CD4-positive, alpha-beta T cell (primary cell): Measurements from ENCODE around the gene MAGI1. TPM values are rescaled to one million over a fixed set of nuclear protein-coding genes. Genes with fewer than 3 reads are reported as not detected.

Experiments
- ATAC-seq: fragments of 200-7000 bp; cut with Tn5 transposase; one replicate; pipeline ENCODE4 v1.10.0; 2022; ENCODE audit warnings: mild to moderate bottlenecking; ENCODE audit not compliant: poor library complexity
- CTCF ChIA-PET: fragments of 350-600 bp; sonication (Branson Sonifier 250); formaldehyde crosslinking; loops from one replicate; lab custom pipeline; 2021; ENCODE audit warnings: antibody characterized with exemption, inconsistent platforms; lab: Charles Lee
- POLR2A ChIA-PET: fragments of 350-600 bp; sonication (Branson Sonifier 250); formaldehyde crosslinking; loops from one replicate; lab custom pipeline; 2021; ENCODE audit warnings: antibody characterized with exemption, inconsistent platforms; lab: Charles Lee
- DNase-seq, 14 experiments: peaks; one replicate each; pipeline ENCODE4 v3.0.0-alpha.2; 2013 to 2020; ENCODE audit warnings: mixed read lengths in 2 of 14
- H3K27ac ChIP-seq, 2 donors: one replicate each; pipeline versions ENCODE4 v1.5.1 to v1.7.0; 2013; ENCODE audit warnings: low read length in 2 of 2, low read depth in 1 of 2, mild to moderate bottlenecking in 1 of 2
- H3K27me3 ChIP-seq, 2 experiments: 1 replicate in 1 of 2; 2 replicates in 1 of 2; pipeline versions ENCODE4 v1.6.1 to v1.7.0; 2013; ENCODE audit warnings: low read length in 2 of 2, control low read depth in 1 of 2, mild to moderate bottlenecking in 1 of 2, moderate library complexity in 1 of 2; ENCODE audit not compliant: insufficient read depth in 2 of 2, control insufficient read depth in 1 of 2
- H3K36me3 ChIP-seq: one replicate; pipeline ENCODE4 v1.6.1; 2013; ENCODE audit warnings: low read length, control low read depth; ENCODE audit not compliant: insufficient read depth
- H3K4me1 ChIP-seq: one replicate; pipeline ENCODE4 v1.6.1; 2013; ENCODE audit warnings: low read length, control low read depth; ENCODE audit not compliant: insufficient read depth
- H3K4me3 ChIP-seq: one replicate; pipeline ENCODE4 v1.5.1; 2013; ENCODE audit warnings: mild to moderate bottlenecking, low read length, moderate library complexity
- H3K9me3 ChIP-seq, 2 experiments: 1 replicate in 1 of 2; 2 replicates in 1 of 2; pipeline versions ENCODE4 v1.6.1 to v1.7.0; 2013; ENCODE audit warnings: low read length in 2 of 2, mild to moderate bottlenecking in 2 of 2, control low read depth in 1 of 2, moderate library complexity in 1 of 2; ENCODE audit not compliant: control insufficient read depth in 1 of 2, insufficient read depth in 1 of 2
- H3K27ac Mint-ChIP-seq: one replicate; pipeline ENCODE4 v1.8.0; 2020; ENCODE audit warnings: mixed read lengths
- H3K27me3 Mint-ChIP-seq: one replicate; pipeline ENCODE4 v1.8.0; 2021; ENCODE audit warnings: mixed read lengths
- H3K36me3 Mint-ChIP-seq: one replicate; pipeline ENCODE4 v1.8.0; 2021; ENCODE audit warnings: low read depth, mixed read lengths
- H3K4me1 Mint-ChIP-seq: one replicate; pipeline ENCODE4 v1.8.0; 2021; ENCODE audit warnings: low read depth, mixed read lengths
- H3K4me3 Mint-ChIP-seq: one replicate; pipeline ENCODE4 v1.8.0; 2020; ENCODE audit warnings: mild to moderate bottlenecking, mixed read lengths
- H3K9me3 Mint-ChIP-seq: one replicate; pipeline ENCODE4 v1.8.0; 2020; ENCODE audit warnings: mixed read lengths
- intact Hi-C, 2 experiments: fragments of 100-400 bp; cut with DNase I in 1 of 2; cut with micrococcal nuclease in 1 of 2; formaldehyde crosslinking; loops; one replicate each; pipeline versions ENCODE4 v1.15.1 to v1.9.0; 2023 to 2025; cut with DNase I, micrococcal nuclease
- total RNA-seq, 174 experiments: library from RNA in 2 of 174; stranded (reverse) in 2 of 174; gene quantifications; one replicate each; pipeline ENCODE4 v1.2.3 and lab custom pipeline; 2021 to 2026
- TF ChIP-seq, protein P1 (sequence below): fragments of 200-600 bp; IDR thresholded peaks from one replicate; pipeline ENCODE4 v1.8.0; 2022; ENCODE audit warnings: antibody characterized with exemption, mild to moderate bottlenecking

Gene MAGI1
- total RNA-seq, 2 experiments from 2014 or later: not detected

GRCh38 chr3:65899226-65899625, 139.5 kb downstream of the MAGI1 start:
- intact Hi-C loops: no loop called here
- POLR2A ChIA-PET: no interaction called here
- TF ChIP-seq, protein P1, sequence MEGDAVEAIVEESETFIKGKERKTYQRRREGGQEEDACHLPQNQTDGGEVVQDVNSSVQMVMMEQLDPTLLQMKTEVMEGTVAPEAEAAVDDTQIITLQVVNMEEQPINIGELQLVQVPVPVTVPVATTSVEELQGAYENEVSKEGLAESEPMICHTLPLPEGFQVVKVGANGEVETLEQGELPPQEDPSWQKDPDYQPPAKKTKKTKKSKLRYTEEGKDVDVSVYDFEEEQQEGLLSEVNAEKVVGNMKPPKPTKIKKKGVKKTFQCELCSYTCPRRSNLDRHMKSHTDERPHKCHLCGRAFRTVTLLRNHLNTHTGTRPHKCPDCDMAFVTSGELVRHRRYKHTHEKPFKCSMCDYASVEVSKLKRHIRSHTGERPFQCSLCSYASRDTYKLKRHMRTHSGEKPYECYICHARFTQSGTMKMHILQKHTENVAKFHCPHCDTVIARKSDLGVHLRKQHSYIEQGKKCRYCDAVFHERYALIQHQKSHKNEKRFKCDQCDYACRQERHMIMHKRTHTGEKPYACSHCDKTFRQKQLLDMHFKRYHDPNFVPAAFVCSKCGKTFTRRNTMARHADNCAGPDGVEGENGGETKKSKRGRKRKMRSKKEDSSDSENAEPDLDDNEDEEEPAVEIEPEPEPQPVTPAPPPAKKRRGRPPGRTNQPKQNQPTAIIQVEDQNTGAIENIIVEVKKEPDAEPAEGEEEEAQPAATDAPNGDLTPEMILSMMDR: no peak

GRCh38 chr3:65897766-65898165, 141.0 kb downstream of the MAGI1 start:
- H3K27ac Mint-ChIP-seq: no peak overlapping the region
- H3K9me3 ChIP-seq: peaks cover 0 to 6% of the 10 kb centered on the region in 2 experiments
- no peaks in the 10 kb centered on the region for H3K27me3 Mint-ChIP-seq
- H3K36me3 Mint-ChIP-seq: no peaks in the 10 kb centered on the region
- no peak for DNase-seq
- ATAC-seq: no peak
- H3K9me3 Mint-ChIP-seq: peaks cover 4% of the 10 kb centered on the region
- no peaks in the 10 kb centered on the region for H3K36me3 ChIP-seq
- TF ChIP-seq, protein P1: no peak
- no peak overlapping the region for H3K4me3 ChIP-seq
- intact Hi-C loops: no loop called here
- no peaks in the 10 kb centered on the region for H3K4me1 Mint-ChIP-seq
- H3K27ac ChIP-seq: no peak overlapping the region
- no peak overlapping the region for H3K4me3 Mint-ChIP-seq
- H3K4me1 ChIP-seq: no peaks in the 10 kb centered on the region
- POLR2A ChIA-PET: interaction anchor here (0.6 kb wide), 1 partner anchor 1284 kb away, joined by 3 read pairs; no protein-coding TSS in a partner anchor
- CTCF ChIA-PET: no interaction called here
- H3K27me3 ChIP-seq: no peaks in the 10 kb centered on the region

More at GRCh38 chr3:65899226-65899625, 139.5 kb downstream of the MAGI1 start:
- Mint-ChIP-seq H3K4me3 (no peak overlapping the region), H3K9me3 (peaks cover 4% of the 10 kb centered on the region), H3K27me3 (no peaks in the 10 kb centered on the region), H3K4me1 (no peaks in the 10 kb centered on the region), H3K36me3 (no peaks in the 10 kb centered on the region), H3K27ac (no peak overlapping the region)
- H3K4me3 ChIP-seq: no peak overlapping the region
- H3K36me3 ChIP-seq: no peaks in the 10 kb centered on the region
- ATAC-seq: no peak
- no peaks in the 10 kb centered on the region for H3K27me3 ChIP-seq
- no peaks in the 10 kb centered on the region for H3K4me1 ChIP-seq
- CTCF ChIA-PET: no interaction called here
- DNase-seq: no peak
- H3K9me3 ChIP-seq: peaks cover 0 to 9% of the 10 kb centered on the region in 2 experiments
- H3K27ac ChIP-seq: no peak overlapping the region

GRCh38 chr3:65896321-65896720, 142.4 kb downstream of the MAGI1 start:
- Mint-ChIP-seq H3K27ac (no peak overlapping the region), H3K4me1 (no peaks in the 10 kb centered on the region), H3K4me3 (no peak overlapping the region), H3K9me3 (peaks cover 4% of the 10 kb centered on the region), H3K27me3 (no peaks in the 10 kb centered on the region), H3K36me3 (no peaks in the 10 kb centered on the region)
- ATAC-seq: no peak
- Histone ChIP-seq H3K4me3 (no peak overlapping the region), H3K36me3 (no peaks in the 10 kb centered on the region), H3K4me1 (no peaks in the 10 kb centered on the region), H3K27ac (no peak overlapping the region), H3K27me3 (no peaks in the 10 kb centered on the region), H3K9me3 (no peaks in the 10 kb centered on the region)
- TF ChIP-seq, protein P1: no peak
- no peak for DNase-seq
- ChIA-PET CTCF (no interaction called here), POLR2A (no interaction called here)
- intact Hi-C loops: no loop called here
